Testis (tissue), 2 donors: ENCODE data around the gene CBARP.

Source experiments
- CTCF ChIP-seq, 3 experiments: fragments of 450-650 bp in 2 of 3; fragments of 200-600 bp in 1 of 3; sonication (generic) in 1 of 3; IDR thresholded peaks; one replicate each; pipeline ENCODE4 v1.5.1; 2016 to 2019; ENCODE audit warnings: antibody characterized with exemption in 3 of 3, mild to moderate bottlenecking in 2 of 3, moderate library complexity in 1 of 3
- POLR2A ChIP-seq: fragments of 450-650 bp; IDR thresholded peaks from one replicate; pipeline ENCODE4 v1.6.1; 2017; ENCODE audit warnings: antibody characterized with exemption, mild to moderate bottlenecking, moderate library complexity

- no peak for TF ChIP-seq CTCF (IDR thresholded peaks at IDR 0.05)
- TF ChIP-seq POLR2A: no peak
Measured at GRCh38 chr19:1270854-1271527, 33.2 kb upstream of the CBARP start.
